ENCODE data around the gene HHAT. TPM values are rescaled to one million over a fixed set of nuclear protein-coding genes. Genes with fewer than 3 reads are reported as not detected.
A peak's percentile ranks its signal among the peaks of the same experiment; 100 is the strongest.
"Not testable (repeated sequence)": the region's sequence is repeated elsewhere in the genome, so short reads cannot be mapped to it uniquely, and the experiment has no call there.

Gene HHAT
- total and polyA plus RNA-seq, 4 donors, result 1.2 to 11.3 (median 3.8) TPM

DNA sequence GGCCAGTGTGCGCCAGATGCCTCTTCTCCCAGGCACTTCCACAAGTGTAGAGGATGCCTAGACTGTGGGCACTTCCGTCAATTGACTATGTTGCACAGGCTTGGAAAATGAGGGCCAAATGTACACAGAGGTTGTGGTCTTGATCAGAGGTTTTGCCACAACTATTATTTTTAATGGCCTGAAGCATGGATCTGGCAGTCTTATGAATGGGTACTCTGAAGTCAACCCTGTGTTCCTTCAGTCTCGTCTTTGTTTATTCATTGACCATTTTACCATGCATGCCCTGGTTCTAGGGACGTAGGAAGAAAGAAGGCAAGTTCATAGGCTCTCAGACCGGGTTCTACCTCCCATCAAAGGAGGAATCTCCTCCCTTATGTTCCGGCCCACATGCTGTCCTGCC is 329.1 kb downstream of the HHAT start:
- Histone ChIP-seq H3K27ac (ENCODE audit: low read depth in 1 of 2, low read length in 1 of 2) (no peak overlapping the region), H3K36me3 (ENCODE audit: control insufficient read depth in 4 of 4, insufficient read depth in 4 of 4, low read length in 4 of 4) (no peaks in the 10 kb centered on the region), H3K27me3 (ENCODE audit: control insufficient read depth in 3 of 3, insufficient read depth in 3 of 3, low read length in 2 of 3) (no peaks in the 10 kb centered on the region), H3K9ac (ENCODE audit: insufficient read depth in 1 of 2, low read length in 2 of 2) (no peak overlapping the region), H3K4me3 (no peak overlapping the region), H3K4me1 (ENCODE audit: control insufficient read depth in 5 of 5, insufficient read depth in 5 of 5, low read length in 5 of 5) (peaks cover 0 to 8% (median 0%) of the 10 kb centered on the region in 5 donors), H3K9me3 (ENCODE audit: control insufficient read depth in 4 of 4, insufficient read depth in 3 of 4, low read length in 3 of 4) (peaks cover 0 to 10% (median 2%) of the 10 kb centered on the region in 4 donors)
- WGBS, 2 donors, result 91 to 92% methylated on average over 6 of the region's 6 CpGs
- ATAC-seq (ENCODE audit: insufficient read depth, low FRiP score) (no peak), DNase-seq (no peak)
- TF ChIP-seq, protein P1, sequence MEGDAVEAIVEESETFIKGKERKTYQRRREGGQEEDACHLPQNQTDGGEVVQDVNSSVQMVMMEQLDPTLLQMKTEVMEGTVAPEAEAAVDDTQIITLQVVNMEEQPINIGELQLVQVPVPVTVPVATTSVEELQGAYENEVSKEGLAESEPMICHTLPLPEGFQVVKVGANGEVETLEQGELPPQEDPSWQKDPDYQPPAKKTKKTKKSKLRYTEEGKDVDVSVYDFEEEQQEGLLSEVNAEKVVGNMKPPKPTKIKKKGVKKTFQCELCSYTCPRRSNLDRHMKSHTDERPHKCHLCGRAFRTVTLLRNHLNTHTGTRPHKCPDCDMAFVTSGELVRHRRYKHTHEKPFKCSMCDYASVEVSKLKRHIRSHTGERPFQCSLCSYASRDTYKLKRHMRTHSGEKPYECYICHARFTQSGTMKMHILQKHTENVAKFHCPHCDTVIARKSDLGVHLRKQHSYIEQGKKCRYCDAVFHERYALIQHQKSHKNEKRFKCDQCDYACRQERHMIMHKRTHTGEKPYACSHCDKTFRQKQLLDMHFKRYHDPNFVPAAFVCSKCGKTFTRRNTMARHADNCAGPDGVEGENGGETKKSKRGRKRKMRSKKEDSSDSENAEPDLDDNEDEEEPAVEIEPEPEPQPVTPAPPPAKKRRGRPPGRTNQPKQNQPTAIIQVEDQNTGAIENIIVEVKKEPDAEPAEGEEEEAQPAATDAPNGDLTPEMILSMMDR (IDR thresholded peaks at IDR 0.05; ENCODE audit: control extremely low read depth, extremely low read depth), result no peak

DNA sequence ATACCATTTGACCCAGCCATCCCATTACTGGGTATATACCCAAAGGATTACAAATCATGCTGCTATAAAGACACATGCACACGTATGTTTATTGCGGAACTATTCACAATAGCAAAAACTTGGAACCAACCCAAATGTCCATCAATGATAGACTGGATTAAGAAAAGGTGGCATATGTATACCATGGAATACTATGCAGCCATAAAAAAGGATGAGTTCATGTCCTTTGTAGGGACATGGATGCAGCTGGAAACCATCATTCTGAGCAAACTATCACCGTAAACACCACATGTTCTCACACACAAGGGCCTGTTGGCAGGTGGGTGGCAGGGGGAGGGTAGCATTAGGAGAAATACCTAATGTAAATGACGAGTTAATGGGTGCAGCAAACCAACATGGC is 332.8 kb downstream of the HHAT start:
- 87 to 93% methylated on average over 4 of the region's 4 CpGs for WGBS, 2 donors

DNA sequence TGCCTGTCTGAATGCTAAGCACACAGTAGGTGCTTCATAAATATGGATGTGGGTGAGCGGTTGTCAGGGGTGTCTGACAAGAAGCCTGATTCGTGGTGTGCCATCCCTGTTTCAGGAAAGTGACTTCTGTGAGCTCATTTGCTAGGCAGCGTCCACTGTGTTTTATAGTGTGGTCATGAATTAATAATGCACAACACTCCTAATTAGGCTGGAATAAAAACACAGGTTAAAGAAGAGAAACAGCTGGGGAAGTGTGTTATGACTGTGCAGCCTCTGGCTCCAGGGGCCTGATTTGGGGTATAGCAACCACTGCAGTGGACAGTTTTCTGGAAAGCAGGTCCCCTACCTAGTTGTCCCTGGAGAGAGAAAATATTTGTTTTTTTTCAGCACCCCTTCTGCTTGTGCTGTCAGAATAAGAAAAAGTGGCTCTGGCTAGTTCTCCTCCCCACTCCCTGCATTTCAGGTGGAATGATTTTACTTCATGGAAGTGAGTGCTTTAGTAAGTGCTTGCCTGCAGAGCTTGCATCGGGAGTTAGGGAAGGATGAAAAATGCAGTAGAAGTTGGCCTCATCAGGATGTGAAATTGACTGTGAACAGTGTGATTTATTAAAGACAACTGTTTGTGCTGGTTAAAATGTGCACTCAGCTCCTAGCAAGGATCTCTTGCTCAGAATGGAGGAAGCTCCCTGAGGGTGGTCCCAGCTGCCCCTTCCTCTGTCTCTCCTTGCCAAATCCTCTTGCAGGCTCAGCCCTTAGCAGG is 333.8 kb downstream of the HHAT start:
- Histone ChIP-seq H3K27ac (ENCODE audit: low read depth in 1 of 2, low read length in 1 of 2) (no peak overlapping the region), H3K9ac (ENCODE audit: insufficient read depth in 1 of 2, low read length in 2 of 2) (no peak overlapping the region), H3K4me3 (no peak overlapping the region), H3K9me3 (ENCODE audit: control insufficient read depth in 4 of 4, insufficient read depth in 3 of 4, low read length in 3 of 4) (peaks cover 0 to 4% (median 0%) of the 10 kb centered on the region in 4 donors), H3K36me3 (ENCODE audit: control insufficient read depth in 4 of 4, insufficient read depth in 4 of 4, low read length in 4 of 4) (no peaks in the 10 kb centered on the region), H3K4me1 (ENCODE audit: control insufficient read depth in 5 of 5, insufficient read depth in 5 of 5, low read length in 5 of 5) (peaks cover 0 to 8% (median 0%) of the 10 kb centered on the region in 5 donors), H3K27me3 (ENCODE audit: control insufficient read depth in 3 of 3, insufficient read depth in 3 of 3, low read length in 2 of 3) (no peaks in the 10 kb centered on the region)
- TF ChIP-seq, protein P1 (IDR thresholded peaks at IDR 0.05; ENCODE audit: control extremely low read depth, extremely low read depth), result no peak
- DNase-seq, result peak in 1 of 3 donors; percentile 46
- no peak for ATAC-seq (ENCODE audit: insufficient read depth, low FRiP score)
- 84 to 87% methylated on average over 4 of the region's 4 CpGs for WGBS, 2 donors

More for the DNA sequence above, 332.8 kb downstream of the HHAT start:
- not testable (repeated sequence) for H3K27me3 ChIP-seq (ENCODE audit: control insufficient read depth in 3 of 3, insufficient read depth in 3 of 3, low read length in 2 of 3); H3K9me3 ChIP-seq (ENCODE audit: control insufficient read depth in 4 of 4, insufficient read depth in 3 of 4, low read length in 3 of 4); H3K27ac ChIP-seq (ENCODE audit: low read depth in 1 of 2, low read length in 1 of 2); ATAC-seq (ENCODE audit: insufficient read depth, low FRiP score); H3K36me3 ChIP-seq (ENCODE audit: control insufficient read depth in 4 of 4, insufficient read depth in 4 of 4, low read length in 4 of 4); H3K4me3 ChIP-seq; H3K4me1 ChIP-seq (ENCODE audit: control insufficient read depth in 5 of 5, insufficient read depth in 5 of 5, low read length in 5 of 5); H3K9ac ChIP-seq (ENCODE audit: insufficient read depth in 1 of 2, low read length in 2 of 2); DNase-seq

DNA sequence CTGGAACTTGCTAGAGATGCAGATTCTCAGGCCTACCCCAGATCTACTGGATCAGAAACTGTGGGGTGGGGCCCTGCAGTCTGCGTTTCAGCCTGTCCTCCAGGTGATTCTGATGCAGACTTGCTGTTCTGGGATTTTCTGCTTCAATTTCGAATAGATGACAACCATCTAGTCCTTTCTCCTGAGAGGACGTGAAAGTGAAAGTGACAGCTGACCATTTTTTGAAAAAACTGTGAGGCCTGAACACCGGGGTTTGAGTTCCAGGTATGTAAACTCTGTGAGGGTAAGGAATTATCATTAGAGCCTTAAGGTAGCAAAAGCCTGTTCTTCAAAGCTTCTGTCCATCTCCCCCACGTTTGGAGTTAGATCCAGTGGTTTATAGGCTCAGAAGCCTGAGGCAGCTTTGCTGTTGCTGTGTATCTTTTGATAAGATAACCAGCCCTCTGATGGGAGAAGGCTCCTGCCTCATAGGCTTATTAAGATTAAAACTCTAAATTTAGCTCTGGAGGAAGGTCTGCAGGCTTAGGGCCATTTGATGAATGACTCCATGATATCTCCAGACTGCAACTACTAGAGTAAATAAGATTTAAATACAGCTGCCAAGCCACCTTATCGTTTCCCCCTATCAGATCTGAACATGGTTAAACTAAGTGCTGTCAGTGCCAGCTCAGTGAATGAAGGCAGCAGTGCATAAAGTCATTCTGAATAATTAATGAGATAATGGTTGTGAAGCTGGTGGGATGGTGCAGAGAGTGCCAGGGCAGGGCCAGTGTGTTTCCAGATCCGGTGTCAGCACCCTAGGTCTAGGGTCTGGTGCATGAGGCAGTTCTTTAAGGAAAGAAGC is 335.2 kb downstream of the HHAT start:
- WGBS, 2 donors, result 55 to 70% methylated on average over 7 of the region's 7 CpGs
- peaks cover 0 to 8% (median 0%) of the 10 kb centered on the region in 5 donors for H3K4me1 ChIP-seq (ENCODE audit: control insufficient read depth in 5 of 5, insufficient read depth in 5 of 5, low read length in 5 of 5)
- H3K36me3 ChIP-seq (ENCODE audit: control insufficient read depth in 4 of 4, insufficient read depth in 4 of 4, low read length in 4 of 4), result no peaks in the 10 kb centered on the region
- no peak for ATAC-seq (ENCODE audit: insufficient read depth, low FRiP score)
- no peaks in the 10 kb centered on the region for H3K9me3 ChIP-seq (ENCODE audit: control insufficient read depth in 4 of 4, insufficient read depth in 3 of 4, low read length in 3 of 4)
- H3K27ac ChIP-seq (ENCODE audit: low read depth in 1 of 2, low read length in 1 of 2), result no peak overlapping the region
- H3K27me3 ChIP-seq (ENCODE audit: control insufficient read depth in 3 of 3, insufficient read depth in 3 of 3, low read length in 2 of 3), result no peaks in the 10 kb centered on the region
- no peak overlapping the region for H3K4me3 ChIP-seq
- no peak overlapping the region for H3K9ac ChIP-seq (ENCODE audit: insufficient read depth in 1 of 2, low read length in 2 of 2)
- TF ChIP-seq, protein P1 (IDR thresholded peaks at IDR 0.05; ENCODE audit: control extremely low read depth, extremely low read depth), result no peak
- DNase-seq, result no peak
